HTERT RPE-1 (cell line): ENCODE data around the gene TTC32.

Experiments used
- in situ Hi-C: fragments of 300-500 bp; cut with MboI; formaldehyde crosslinking; loops from 4 replicates; pipeline ENCODE4 v1.14.3; 2020; ENCODE audit warnings: low sequenced_read_pairs

TTC32 gene

GRCh38 chr2:19854596-19855541, 46.9 kb downstream of the TTC32 start:
- in situ Hi-C loops: no loop called here

- in situ Hi-C loops: no loop called here
These were observed 50.6 kb downstream of the TTC32 start for GRCh38 chr2:19851116-19851695.

- in situ Hi-C loops: no loop called here
These were observed 51.4 kb downstream of the TTC32 start for GRCh38 chr2:19850056-19851050.

- in situ Hi-C loops: no loop called here
These were observed 52.8 kb downstream of the TTC32 start for GRCh38 chr2:19848952-19849351.

- in situ Hi-C loops: no loop called here
These were observed 53.6 kb downstream of the TTC32 start for GRCh38 chr2:19848029-19848750.

GRCh38 chr2:19847486-19847885, 54.3 kb downstream of the TTC32 start:
- in situ Hi-C loops: no loop called here
